Hematopoietic multipotent progenitor cell treated with erythropoietin and hydrocortisone succinate and interleukin-3 and kit ligand, for 17 days (in vitro differentiated cells): ENCODE measurements around the gene ROCK1.
"Not testable (repeated sequence)": the region's sequence is repeated elsewhere in the genome, so short reads cannot be mapped to it uniquely, and the experiment has no call there.

ENCODE experiments used
- DNase-seq: peaks from one replicate; pipeline ENCODE4 v3.0.0-alpha.2; 2015; ENCODE audit warnings: low spot score

ROCK1 gene

DNA sequence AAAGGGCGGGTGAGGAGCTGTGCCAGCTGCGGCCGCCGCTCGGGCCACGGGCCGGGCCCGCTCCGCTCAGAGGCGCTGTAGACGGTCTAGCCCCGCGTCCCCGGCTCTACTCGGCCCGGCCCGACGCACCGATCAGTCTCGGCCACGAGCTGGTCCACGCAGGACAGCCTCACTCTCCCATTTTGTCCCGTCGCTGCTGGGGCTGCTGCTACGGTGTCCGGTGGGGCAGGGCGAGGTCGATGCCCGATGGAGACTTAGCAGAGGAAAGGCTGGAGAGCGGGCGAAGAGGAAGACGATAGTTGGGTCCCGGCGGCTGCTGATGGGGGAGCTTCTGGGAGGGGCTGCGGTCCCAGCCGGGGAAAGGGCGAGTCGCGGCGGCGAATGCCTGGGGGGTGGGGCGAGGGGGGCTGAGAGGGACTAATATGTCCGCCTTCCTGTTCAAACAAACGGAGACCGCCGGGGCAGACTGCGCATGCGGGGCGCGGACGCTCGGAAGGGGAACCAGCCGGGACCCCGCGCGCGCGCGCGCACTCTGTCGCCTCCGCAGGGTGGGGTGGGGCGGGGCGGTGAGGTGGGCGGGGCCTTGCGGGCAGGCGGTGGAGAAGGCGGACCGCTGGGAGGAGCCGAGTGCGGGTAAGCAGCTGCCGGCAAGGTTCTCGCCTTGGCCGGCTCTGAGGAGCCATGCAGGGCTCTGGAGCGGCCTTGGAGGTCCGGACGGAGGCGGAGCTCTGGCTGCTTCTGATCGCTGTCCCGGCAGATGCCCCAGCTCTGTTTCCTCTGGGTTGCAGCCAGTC lies at the start of gene ROCK1:
Gene ROCK1, minus strand, starts transcription at position 468 of the 794 bp plus-strand sequence. CDS start 903 bp downstream, outside the sequence.
- peak; percentile 88 for DNase-seq

DNA sequence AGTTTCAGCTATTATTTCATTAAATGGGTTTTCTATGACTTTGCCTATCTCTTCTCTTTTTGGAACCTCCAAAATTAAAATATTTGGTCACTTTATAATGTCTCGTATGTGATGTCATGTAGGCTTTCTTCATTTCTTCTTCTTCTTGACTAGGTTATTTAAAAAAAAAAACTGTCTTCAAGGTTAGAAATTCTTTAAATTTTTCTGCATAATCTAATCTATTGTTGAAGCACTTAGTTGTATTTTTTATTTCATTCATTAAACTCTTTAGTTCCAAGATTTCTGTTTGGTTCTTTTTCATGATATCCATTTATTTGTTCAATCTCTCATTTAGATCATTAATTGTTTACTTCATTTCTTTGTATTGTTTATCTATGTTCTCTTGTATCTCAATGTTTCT lies 43.8 kb upstream of the ROCK1 start:
- no peak for DNase-seq

DNA sequence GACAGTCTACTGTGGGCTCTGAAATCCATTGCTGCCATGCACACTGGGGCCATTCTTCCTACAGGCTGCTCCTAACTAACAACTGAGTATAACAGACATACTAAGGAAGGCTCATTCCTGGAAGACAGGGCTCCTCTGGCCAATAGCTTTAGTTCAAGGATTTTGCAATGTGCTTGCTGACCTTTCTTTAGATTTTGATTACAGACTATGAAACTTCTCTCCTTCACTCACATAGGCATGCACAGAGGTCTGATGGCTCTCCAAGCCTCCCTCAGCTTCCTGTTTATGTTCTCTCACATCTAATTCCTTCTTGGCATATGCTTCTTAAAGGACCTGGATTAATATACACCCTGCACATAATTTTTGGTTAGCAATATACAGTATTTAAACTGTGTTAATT lies 34.4 kb upstream of the ROCK1 start:
- no peak for DNase-seq

DNA sequence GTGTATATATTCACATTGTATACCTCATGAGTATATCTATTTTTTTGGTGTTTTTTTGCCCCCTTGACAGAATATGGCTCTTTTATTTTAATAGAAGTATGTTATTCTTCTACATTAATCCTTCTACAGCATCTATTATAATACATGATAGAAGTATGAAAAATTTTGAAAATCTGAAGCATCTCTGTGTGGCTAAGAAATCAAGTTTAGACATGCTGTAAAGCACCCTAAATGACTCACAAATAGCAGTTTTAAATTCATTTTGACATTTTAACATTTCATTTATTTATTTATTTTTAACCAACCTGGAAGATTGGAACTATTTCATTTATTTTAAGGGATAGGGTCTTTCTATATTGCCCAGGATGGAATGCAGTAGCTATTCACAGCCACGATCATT lies 33.8 kb upstream of the ROCK1 start:
- no peak for DNase-seq

DNA sequence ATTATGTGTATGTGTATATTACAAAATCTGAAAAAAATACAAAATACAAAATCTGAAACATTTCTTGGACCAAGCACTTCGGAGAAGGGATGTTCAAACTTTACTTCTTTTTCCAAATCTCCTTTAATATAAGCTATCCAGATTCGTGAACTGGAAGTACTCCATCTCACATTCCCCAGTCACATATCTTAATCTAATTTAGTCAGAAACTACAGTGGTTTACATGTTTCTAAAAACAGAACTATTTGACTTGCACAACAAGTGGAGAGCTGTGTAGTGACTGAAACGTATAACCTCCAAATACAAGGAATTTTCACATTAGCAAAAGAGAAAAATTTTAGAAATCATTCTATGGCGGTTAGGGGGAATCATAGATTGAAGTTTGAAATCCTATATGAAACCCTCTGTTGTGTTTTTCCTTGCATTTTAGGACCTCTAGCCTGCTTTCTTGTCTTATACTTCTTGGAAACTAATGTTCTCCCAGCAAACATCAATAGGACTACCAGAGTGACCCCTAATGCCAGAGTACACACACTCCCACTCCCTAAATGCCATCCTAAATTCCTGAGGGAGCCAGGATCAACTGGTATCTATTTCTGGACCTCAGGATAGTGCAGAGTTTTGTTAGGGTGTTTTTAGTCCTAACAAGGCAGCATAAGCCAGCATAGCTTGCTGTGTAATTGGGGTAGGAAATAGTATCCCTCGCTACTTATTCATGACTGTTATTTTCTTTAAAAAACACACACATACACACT lies 30.2 kb upstream of the ROCK1 start:
- DNase-seq, result no peak

DNA sequence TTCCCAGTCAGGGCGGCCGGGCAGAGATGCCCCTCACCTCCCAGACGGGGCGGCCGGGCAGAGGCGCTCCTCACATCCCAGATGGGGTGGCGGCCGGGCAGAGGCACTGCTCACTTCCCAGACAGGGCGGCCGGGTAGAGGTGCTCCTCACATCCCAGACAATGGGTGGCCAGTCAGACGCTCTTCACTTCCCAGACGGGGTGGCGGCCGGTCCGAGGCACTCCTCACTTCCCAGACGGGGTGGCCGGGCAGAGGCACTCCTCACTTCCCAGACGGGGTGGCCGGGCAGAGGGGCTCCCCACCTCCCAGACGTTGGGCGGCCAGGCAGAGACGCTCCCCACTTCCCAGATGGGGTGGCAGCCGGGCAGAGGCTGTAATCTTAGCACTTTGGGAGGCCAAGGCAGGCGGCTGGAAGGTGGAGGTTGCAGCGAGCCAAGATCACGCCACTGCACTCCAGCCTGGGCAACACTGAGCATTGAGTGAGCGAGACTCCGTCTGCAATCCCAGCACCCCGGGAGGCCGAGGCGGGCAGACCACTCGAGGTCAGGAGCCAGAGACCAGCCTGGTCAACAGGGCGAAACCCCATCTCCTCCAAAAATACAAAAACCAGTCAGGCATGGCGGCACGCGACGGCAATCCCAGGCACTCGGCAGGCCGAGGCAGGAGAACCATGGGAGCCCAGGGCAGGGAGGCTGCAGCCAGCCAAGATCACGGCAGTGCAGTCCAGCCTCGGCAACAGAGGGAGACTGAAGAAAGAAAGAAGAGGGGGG lies 26.3 kb upstream of the ROCK1 start:
- DNase-seq, result not testable (repeated sequence)

DNA sequence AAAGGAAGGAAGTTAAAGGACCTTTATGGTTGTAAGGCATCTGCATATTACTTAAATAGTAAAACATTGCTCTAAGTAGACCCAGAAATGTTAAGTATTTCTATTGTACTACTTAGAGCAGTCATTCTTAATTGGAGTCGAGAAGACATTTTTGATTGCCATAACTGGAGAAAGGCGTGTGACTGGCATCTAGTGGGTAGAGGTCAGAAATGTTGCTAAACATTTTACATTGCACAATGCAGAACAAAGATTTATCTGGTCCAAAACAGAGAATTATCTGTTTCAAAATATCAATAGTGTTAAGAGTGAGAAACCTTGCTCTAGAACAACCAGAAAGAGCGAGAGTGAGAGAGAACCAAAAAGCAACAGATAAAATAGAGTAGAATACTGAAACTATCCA lies 23.3 kb upstream of the ROCK1 start:
- no peak for DNase-seq

DNA sequence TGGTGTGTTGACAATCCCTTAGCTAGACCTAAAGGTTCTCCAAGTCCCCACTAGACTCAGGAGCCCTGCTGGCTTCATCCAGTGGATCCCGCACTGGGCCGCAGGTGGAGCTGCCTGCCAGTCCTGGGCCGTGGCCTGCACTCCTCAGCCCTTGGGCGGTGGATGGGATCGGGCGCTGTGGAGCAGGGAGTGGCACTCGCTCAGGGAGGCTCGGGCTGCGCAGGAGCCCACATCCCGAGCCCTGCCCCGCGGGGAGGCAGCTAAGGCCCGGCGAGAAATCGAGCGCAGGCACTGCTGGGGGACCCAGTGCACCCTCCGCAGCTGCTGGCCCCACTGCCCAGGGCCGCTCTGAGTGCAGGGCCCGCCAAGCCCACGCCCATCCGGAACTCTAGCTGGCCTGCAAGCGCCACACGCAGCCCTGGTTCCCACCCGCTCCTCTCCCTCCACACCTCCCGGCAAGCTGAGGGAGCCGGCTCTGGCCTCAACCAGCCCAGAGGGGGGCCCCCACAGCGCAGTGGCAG lies 20.8 kb upstream of the ROCK1 start:
- DNase-seq, result no peak

DNA sequence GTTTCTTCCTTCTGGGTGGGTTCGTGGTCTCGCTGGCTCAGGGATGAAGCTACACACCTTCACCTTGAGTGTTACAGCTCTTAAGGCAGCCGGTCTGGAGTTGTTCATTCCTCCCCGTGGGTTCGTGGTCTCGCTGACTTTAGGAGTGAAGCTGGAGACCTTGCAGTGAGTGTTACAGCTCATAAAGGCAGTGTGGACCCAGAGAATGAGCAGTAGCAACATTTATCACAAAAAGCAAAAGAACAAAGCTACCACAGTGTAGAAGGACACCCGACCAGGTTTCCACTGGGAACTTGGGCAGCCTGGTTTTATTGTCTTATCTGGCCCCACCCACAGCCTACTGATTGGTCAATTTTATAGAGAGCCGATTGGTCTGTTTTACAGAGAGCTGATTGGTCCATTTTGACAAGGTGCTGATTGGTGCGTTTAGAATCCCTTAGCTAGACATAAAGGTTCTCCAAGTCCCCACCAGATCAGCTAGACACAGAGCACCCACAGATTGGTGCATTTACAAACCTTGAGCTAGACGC lies 20.1 kb upstream of the ROCK1 start:
- no peak for DNase-seq

DNA sequence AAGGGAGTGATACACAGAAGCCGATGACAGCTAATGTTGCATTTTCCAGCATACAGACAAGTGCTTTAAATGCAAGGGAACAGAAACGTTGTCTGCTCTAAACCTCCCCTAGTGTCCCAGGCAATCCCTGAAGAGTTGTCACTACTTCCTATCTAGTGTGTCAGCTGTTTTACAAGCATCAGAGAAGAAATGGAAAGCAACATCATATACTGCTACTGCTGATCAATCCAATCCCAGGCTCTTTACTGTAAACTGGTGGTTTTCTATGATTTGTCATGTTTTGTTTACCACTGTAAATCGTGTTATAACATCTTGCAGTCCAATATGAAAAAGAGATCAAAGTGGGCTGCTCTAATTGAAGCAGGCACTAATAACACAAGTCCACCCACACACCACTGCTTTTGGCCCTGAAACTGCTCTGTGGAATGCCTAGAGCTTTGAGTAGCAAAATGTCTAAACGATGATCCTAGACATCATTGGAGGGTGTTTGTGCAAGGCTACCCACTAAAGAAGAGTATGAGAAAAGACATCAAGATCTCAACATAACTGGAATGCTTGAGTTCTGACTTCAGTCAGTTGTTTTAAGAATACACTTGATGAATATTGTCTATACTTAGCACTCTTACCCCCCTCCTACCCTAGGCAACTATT lies 18.1 kb upstream of the ROCK1 start:
- no peak for DNase-seq

DNA sequence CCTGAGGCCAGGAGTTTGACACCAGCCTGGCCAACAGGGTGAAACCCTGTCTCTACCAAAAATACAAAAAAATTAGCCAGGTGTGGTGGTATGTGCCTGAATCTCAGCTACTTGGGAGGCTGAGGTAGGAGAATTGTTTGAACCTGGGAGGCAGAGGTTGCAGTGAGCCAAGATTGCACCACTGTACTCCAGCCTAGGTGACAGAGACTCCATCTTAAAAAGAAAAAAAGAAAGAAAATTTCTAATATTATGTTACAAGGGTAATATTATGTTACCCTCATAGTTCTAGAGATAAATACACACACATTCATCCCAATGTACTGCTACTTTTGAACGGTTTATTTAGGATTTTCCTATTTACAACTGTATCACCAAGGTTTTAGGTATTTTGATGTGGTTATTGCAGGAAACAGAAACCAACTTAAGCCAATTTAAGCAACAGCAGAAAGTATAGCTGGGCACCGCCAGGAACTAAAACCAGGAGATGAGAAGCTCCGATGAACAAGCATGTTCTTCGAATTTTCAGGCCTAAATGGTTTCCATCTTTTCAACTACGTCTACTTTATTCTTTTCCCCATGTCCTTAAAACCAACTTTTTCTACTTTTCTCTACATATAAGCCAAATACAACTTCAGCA lies 11.8 kb upstream of the ROCK1 start:
- DNase-seq, result no peak

DNA sequence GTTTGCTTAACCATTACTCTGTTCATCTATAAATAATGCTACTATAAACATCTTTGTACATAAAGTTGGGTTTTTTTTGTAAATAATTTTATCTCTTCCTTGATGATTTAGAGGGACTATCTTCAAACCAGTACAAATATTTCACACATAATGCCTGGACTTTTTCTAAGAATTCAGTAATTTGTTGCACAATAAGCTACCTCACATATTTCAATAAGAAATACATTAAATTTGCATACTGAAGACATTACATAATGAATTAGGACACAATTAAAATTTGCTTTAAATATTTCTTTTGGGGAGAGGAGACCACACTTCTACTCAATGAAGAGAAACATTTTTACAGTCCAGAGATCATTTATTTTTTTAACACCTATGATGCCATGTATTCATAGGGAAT lies 7.2 kb upstream of the ROCK1 start:
- DNase-seq, result no peak

DNA sequence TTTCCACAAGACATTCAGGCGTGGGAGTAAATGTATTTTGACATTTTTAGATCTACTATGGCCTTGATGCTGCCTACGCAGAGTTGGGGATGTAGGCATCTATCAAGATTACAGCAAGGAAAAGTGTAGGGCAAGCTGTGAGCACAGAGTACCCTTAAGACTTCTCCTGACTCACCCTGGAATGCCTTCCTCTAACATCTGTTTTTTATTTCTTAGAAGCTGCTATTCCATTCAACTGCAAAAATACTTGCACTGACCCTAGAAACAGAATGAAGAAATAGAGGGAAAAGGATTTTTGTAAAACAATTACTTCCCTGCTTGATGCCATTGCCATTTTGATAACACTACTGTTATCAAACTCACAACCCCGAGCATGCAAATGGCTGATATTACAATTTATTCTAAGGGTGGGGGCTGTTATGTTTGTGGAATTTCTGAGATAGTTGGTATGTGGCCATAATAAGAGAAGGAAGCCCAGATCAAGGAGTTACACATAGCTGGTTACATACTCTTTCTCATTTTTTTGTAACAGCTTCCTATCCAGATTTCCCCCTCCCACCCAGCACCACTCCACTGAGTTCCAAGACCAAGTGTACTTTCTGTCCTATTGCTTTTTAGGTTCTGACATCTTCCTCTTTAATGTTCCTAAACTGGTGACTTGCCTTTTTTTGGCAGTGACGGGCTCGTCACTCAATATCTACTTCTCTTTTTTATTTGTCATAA lies 6.0 kb upstream of the ROCK1 start:
- DNase-seq, result no peak

DNA sequence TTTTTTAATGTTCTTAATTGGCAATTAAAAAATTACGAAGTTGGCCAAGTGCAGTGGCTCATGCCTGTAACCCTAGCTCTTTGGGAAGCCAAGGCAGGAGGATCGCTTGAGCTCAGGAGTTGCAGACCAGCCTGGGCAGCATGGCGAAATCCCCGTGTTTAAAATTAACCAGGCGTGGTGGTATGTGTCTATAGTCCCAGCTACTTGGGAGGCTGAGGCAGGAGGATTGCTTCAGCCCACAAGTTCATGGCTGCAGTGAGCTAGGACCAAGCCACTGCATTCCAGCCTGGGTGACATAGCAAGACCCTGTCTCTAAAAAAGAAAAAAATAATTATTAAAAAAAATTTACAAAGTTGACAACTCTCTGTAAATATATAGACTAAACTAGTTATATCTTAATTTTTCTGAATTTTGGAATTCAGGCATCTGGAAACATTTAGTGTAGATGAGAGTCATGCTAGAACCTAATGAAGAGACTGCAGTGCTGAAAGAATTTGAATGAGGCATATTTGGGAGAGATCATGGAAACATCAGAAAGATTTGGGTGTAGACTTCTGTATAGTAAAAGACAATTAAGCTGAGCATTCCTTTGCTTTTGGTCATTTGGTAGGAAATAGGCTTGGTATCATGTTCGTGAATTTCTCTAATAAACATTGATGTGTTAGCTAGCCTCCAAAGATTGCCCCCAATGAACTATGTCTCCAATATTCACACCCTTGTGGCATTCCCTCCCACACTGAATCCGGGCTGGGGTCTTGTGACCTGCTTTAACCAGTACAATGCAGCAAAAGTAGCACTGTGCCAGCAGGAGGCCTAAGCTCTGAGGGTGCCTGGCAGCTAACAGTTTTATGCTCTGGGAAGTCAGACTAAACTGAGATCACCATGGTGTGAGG lies 4.2 kb upstream of the ROCK1 start:
- no peak for DNase-seq

DNA sequence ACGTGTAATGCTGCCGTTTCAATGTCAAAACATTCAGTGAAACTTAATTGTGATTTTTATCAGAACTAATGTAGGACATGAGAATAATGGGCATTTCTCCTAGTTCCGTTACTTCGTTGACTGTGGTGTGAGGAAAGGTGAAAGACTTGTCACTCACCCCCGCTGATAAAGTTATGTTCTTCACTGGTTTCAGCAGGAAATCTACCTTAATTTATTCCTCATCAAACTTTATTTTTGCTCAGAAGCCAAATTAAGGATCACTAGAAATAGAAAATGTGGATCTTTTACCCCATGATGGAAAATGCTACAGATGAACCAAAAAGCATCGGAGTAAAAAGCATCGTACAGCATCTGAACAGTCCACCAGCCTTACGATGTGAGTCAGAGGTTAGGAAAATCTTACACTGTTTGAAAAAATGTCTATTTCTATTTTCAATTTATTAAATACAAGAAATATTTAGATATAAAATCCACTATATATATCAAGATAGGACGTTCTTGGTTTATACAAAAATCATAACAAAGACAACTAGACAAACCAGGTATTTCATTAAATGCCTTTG lies 1.0 kb upstream of the ROCK1 start:
- no peak for DNase-seq

DNA sequence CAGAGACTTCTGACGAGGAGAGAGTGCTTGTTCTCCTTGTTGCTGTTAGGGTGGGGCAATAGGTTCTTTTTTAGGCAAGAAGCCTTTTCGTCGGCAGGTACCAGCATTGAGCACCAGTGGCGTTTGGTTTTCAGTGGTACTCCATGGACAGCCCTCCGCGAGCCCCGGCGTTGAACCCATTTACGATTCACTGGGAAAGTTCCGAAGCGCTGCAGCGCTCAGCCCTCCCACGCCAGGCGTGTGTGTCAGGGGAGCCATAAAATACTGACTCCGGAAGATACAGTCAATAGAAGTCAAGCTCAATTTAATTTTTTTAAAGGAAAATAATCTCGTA lies 494 bp upstream of the ROCK1 start:
- DNase-seq, result no peak

DNA sequence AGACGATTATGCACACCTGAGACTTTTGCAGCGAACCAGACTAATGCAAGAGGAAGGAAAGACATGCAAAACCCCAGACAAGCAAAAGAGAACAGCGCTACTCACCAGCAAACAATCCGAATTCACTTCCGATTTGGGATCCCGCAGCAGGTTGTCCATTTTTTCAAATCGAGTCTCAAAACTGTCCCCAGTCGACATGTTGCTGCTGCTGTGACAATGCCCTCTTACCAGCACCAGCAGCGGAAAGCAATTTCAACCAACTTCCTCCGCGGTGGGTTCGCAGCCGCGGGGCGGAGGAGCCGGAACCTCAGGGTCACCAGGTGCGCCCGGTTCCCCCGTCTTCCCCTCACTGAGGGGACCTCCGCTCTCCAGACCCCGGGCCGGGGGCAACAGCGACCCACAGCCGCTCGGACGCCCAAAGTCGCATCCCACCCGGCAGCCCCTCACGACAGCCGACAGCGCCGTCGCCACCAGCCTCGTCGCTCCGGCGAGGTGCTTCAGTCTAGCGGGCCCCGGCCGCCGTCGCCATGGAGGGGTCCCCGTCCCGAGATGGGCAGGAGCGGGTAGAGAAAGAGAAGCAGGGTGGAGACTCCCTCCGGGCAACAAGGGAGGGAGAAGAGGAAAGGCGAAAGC lies 784 bp downstream of the ROCK1 start:
- peak; percentile 39 for DNase-seq

DNA sequence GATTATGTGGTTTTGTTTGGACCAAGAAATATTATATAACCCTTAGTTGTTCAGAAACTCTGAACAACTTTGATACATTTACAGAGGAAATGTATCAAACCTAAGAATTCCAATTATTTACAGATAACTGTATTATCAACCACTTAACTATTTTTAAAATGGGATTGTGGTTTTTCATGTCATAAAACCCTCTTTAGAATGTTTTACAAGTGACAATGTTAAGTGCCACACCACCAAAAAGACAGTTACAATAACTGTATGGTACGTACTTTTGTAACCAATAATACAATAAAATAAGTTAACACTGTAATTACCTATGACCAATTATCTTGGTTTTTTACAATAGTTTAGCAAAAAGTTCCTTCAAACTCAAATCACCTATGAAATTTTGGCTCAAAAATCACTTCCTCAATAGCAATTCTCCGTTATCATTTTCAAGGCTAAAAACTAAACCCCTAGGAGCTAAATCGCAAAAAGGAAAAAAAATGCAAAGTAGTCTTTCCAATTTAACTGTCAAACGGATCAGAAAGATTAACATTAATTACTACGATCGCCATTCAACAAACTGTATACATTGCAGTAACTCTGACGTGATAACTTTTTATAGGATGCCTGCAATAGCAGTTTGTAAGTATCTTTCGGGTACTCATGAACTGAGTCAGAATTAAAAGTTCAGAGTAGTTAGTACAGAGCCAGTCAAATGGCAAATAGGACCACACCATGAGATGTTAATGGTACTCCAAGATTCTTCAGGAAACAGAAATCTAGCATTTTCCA lies 1.5 kb downstream of the ROCK1 start:
- no peak for DNase-seq
